UCSD-AML1 (cell line): ENCODE results near the gene SIPA1L3.
"Not testable (repeated sequence)": the region's sequence is repeated elsewhere in the genome, so short reads cannot be mapped to it uniquely, and the experiment has no call there.

Experiments used
- DNase-seq: peaks from one replicate; lab custom pipeline; 2025; ENCODE audit not compliant: unreplicated experiment; lab: John Stamatoyannopoulos, UW

The SIPA1L3 gene

GRCh38 chr19:37906869-37907734 is at the start of gene SIPA1L3:
Gene SIPA1L3 (plus strand): TSS chr19:37907208. CDS start chr19:38081566, 174,358 bp downstream.
- DNase-seq, result peak; percentile 96

GRCh38 chr19:37864501-37864900 is 42.5 kb upstream of the SIPA1L3 start:
- DNase-seq, result no peak

GRCh38 chr19:37865930-37866329 is 41.1 kb upstream of the SIPA1L3 start:
- not testable (repeated sequence) for DNase-seq

- no peak for DNase-seq
Observed at GRCh38 chr19:37867831-37868230, 39.2 kb upstream of the SIPA1L3 start.

- DNase-seq, result no peak
Observed at GRCh38 chr19:37869766-37870340, 37.2 kb upstream of the SIPA1L3 start.

- DNase-seq, result no peak
Observed at GRCh38 chr19:37872383-37872782, 34.6 kb upstream of the SIPA1L3 start.

- DNase-seq, result no peak
Observed at GRCh38 chr19:37874784-37875183, 32.2 kb upstream of the SIPA1L3 start.

- DNase-seq, result no peak
Observed at GRCh38 chr19:37876032-37876431, 31.0 kb upstream of the SIPA1L3 start.

GRCh38 chr19:37877147-37877546 is 29.9 kb upstream of the SIPA1L3 start:
- DNase-seq, result no peak

- DNase-seq, result no peak
Observed at GRCh38 chr19:37885392-37885791, 21.6 kb upstream of the SIPA1L3 start.

- DNase-seq, result no peak
Observed at GRCh38 chr19:37886571-37886970, 20.4 kb upstream of the SIPA1L3 start.

GRCh38 chr19:37893845-37894575 is 13.0 kb upstream of the SIPA1L3 start:
- DNase-seq, result no peak

- DNase-seq, result no peak
Observed at GRCh38 chr19:37896180-37896579, 10.8 kb upstream of the SIPA1L3 start.

- no peak for DNase-seq
Observed at GRCh38 chr19:37899453-37899852, 7.6 kb upstream of the SIPA1L3 start.

- no peak for DNase-seq
Observed at GRCh38 chr19:37899966-37900365, 7.0 kb upstream of the SIPA1L3 start.

GRCh38 chr19:37902668-37903067 is 4.3 kb upstream of the SIPA1L3 start:
- peak; percentile 74 for DNase-seq

- DNase-seq, result no peak
Observed at GRCh38 chr19:37903096-37903495, 3.9 kb upstream of the SIPA1L3 start.

GRCh38 chr19:37905946-37906868 is 801 bp upstream of the SIPA1L3 start, which contains the start of gene WDR87:
Gene WDR87 (minus strand): TSS chr19:37906594. CDS start chr19:37898239, 8,355 bp downstream.
- no peak for DNase-seq

GRCh38 chr19:37907735-37908455 is 887 bp downstream of the SIPA1L3 start:
- no peak for DNase-seq

- DNase-seq, result no peak
Observed at GRCh38 chr19:37909661-37910199, 2.7 kb downstream of the SIPA1L3 start.
